Right forelimb (tissue), 1 donor: Measurements from ENCODE around the gene CNDP1.

Source experiments
- DNase-seq: peaks from one replicate; pipeline ENCODE4 v3.0.0-alpha.2; 2018

The CNDP1 gene

GRCh38 chr18:74506448-74507084, 27.7 kb upstream of the CNDP1 start:
- DNase-seq = peak; percentile 94

GRCh38 chr18:74507097-74507881, 27.0 kb upstream of the CNDP1 start:
- no peak for DNase-seq

DNA sequence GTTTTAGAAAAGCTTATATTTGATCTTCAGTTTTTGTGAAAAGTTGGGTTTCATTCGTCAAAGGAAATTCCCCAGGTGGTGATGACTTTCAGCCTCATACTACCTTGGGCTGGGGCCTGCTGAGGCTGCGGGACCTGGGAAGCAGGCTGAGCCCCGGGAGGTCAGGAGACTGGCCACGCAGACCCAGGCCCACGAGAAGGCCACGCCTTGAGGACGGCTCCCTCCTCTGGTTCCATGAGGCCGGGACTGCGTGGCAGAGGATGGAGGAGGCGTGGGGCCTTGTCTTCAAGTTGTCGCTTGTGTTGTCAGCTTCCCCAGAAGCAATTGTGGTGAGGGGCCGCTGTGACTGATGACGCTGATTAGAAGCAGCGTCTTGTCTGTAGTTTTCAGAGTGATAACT, 26.4 kb upstream of the CNDP1 start:
- no peak for DNase-seq

GRCh38 chr18:74508366-74508765, 25.9 kb upstream of the CNDP1 start:
- no peak for DNase-seq

DNA sequence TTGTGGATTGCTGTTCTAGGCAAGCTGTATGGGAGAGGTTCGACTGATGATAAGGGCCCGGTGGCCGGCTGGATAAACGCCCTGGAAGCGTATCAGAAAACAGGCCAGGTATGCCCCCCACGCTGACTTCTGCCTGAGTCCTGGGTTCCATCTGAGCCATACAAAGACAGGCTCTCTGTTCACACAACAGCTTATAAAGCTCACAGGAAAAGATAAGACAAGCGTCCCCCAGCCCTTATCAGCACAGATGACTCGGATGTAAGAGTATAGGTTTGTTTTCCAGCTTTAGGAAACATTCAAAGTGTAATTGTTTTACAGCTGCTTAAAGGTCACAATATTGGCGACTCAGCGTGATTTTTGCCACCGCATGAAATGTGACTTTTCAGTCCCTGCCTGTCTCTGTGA, 25.5 kb upstream of the CNDP1 start:
- no peak for DNase-seq

GRCh38 chr18:74509856-74510769, 24.2 kb upstream of the CNDP1 start:
- DNase-seq = no peak

DNA sequence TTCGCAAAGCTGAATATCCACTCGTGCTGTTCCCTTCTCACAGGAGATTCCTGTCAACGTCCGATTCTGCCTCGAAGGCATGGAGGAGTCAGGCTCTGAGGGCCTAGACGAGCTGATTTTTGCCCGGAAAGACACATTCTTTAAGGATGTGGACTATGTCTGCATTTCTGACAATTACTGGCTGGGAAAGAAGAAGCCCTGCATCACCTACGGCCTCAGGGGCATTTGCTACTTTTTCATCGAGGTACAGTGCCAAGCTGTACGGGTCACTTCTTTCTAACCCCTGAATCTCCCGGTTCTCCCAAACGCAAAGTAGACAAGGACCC, 23.6 kb upstream of the CNDP1 start:
- DNase-seq = no peak

DNA sequence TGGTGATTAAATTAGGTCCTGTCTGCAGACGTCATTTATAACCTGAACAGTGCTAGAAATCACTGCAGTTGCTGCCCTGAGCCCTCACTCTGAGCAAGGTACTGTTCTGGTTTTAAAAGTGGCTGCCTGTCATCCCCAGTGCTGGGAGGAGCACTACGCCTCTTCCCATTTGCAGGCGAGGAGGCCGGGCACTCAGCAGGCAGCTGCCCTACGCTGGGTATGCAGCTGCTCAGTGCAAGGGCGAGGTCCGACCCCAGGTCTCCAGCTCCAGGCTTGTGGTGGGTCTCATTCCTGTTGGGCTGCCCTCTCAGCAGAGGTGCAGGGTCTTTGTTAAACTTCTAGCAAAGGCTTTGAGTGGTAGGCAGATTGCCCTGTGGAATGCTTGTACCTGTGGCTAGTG, 22.5 kb upstream of the CNDP1 start:
- DNase-seq = no peak

DNA sequence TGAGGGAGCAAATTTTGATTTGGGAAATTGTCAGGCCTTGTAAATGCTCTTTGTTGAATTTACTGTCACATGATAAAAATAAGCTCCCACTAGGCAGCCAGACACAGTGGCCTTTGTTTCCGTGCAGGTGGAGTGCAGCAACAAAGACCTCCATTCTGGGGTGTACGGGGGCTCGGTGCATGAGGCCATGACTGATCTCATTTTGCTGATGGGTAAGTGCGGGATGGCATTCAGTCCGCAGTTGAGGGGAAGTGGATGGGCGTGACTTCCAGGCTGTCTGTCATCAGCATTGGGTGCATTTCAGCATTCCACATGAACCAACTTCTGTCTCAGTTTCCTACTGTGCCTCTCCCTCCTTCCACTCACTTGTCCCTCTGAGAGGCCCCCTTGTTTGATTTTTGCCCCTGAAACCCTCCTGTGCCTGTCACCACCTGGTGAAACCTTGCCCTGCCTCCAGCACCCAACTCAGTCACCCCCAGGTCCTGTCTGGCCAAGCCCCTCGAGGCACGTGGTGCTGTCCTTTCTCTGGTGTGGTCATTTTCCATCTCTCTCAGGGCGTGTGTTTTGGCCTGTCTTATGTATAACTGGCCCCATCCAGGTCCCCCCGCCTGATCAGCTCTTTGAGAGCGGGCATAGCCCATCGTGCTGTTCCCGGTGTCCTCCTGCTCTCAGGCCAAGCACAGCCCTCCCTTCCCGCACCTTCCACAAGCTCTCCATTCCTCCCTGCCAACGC, 21.8 kb upstream of the CNDP1 start:
- DNase-seq = no peak

DNA sequence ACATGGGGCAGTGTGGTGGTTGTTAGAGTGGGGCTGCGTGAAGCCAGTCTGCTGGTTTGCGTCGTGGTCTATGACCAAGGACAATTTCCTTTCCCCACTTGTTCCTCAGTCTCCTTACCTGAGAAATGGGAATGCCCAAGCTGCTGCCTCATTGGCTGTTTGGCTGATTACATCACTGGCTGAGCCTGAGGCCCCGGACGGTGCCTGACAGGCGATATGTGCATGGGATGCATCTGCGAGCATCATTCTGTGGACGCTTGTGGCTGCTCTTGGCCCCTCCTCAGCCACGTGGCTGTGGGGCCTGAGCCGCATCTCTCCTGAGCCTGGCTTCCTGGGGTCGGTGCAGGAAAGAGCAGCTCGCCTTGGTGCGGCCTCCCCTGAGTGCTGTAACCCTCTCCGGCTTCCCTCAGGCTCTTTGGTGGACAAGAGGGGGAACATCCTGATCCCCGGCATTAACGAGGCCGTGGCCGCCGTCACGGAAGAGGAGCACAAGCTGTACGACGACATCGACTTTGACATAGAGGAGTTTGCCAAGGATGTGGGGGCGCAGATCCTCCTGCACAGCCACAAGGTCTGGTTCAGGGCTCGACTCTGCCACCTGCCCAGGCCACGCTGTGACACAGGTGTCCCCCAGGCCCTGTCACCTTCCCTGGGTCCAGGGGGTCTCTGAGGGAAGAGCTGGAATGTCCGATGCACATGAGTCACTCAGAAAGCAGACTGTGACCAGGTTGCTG, 21.0 kb upstream of the CNDP1 start:
- no peak for DNase-seq

GRCh38 chr18:74513883-74514205, 20.5 kb upstream of the CNDP1 start:
- DNase-seq = no peak

- DNase-seq = no peak
Measured at GRCh38 chr18:74514860-74515495, 19.3 kb upstream of the CNDP1 start.

DNA sequence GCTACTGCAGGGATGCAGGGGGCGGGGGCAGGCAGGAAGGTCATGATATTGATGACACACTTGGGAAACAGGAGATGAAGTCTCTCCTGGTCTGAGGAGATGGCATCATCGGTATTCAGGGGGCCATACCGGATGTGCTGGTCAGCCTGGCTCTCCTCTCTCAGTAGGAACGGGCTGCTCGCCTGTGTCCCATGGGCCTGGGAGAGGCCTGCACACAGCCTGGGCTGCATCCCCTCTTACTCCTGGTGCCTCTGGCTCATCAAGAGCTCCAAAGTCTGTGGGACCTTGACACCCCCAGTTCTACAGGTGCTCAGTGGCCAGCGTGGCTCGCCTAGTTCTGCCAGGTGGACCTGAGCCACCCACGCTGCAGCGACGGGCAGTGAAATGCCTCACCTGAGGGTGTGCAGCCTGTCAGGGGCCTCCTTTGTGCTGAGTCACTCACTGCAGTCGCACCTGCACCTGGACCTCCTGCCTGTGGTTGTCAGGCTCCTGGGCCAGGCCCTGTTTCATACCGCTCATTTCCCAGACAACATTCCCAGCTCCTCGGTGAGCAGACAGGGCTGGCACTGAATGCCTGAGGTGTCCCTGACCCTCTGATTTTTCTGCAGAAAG, 18.6 kb upstream of the CNDP1 start:
- DNase-seq = no peak

DNA sequence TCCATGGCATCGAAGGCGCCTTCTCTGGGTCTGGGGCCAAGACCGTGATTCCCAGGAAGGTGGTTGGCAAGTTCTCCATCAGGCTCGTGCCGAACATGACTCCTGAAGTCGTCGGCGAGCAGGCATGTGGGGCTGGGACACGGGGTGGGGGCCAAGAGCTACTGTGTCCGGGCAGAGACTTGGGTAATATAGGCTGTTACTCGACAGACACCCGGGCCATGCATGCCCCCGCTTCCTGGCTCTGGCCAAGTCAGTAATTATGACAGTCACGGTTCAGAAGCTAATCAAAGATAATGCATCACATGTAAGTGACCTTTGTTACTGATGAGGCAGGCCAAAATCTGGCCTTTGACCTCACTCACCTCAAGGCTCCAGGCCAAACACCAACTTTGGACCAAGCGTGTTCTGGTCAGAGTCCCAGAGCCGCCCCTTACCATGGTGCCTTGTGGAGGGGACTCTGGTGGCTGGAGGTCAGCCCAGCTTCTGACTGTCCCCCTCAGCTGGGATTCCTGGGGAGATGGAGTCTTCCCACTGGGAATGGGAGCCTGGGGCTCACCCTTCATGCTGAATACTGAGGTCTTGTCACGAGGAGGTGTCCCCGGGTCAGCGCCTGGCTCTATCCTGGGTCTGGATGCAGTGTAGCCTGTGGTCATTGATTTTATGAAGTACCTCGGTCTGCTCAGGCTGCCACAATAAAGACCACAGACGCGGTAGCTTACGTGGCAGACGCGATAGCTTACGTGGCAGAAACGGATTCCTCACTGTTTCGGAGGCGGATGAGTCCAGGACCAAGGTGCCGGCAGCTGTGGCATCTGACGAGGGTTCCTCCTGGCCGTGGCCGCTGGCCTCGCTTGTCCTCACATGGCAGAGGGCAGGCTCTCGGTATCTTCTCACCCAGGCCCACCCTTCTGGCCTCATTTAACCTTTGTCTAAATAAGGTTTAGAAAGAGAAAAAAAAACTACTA, 17.7 kb upstream of the CNDP1 start:
- DNase-seq = no peak

DNA sequence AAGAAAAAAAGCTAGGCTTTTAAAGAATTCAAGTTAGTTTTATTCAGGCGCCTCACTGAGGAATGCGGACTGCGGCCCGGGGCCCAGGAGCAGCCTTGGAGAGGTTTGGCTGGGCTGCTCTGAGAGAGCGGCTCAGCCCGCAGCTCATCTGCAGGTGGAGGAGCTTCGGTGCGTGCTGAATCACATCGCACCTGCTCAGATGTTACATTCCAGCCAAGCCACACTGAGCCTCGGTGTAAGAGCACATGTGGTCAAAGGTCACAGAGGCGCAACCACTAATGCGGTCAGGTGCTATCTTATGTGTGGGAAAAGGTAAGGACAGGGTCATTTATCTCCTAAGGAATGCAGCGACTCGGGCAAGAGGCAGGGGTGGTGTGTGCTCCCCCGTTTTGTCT, 17.1 kb upstream of the CNDP1 start:
- no peak for DNase-seq

DNA sequence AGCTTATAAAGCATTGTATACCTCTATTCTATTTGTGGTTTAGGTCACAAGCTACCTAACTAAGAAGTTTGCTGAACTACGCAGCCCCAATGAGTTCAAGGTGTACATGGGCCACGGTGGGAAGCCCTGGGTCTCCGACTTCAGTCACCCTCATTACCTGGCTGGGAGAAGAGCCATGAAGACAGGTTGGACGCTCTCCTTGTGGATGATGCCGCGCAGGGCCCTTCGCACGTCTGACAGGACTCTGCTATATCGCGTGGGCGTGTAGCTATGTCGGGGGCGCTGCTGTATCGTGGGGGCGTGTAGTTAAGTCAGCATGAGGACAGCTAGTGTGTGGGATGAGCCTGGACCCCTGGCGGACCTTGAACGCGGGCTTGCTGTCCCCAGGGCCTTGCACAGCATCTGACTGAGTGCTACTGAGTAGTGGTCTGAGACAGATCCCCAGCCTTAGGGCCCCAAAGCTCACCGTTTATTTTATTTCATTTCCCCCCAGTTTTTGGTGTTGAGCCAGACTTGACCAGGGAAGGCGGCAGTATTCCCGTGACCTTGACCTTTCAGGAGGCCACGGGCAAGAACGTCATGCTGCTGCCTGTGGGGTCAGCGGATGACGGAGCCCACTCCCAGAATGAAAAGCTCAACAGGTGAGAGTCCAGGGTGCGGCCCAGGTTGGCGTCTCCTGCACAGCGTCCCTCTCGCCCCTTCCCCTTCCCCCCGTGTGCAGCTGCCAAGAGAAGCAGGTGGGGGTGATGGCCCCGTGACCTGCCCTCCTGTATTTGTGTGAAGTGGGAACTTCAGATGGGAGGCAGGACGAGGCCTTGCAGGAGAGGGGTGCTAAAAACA, 15.6 kb upstream of the CNDP1 start:
- no peak for DNase-seq

DNA sequence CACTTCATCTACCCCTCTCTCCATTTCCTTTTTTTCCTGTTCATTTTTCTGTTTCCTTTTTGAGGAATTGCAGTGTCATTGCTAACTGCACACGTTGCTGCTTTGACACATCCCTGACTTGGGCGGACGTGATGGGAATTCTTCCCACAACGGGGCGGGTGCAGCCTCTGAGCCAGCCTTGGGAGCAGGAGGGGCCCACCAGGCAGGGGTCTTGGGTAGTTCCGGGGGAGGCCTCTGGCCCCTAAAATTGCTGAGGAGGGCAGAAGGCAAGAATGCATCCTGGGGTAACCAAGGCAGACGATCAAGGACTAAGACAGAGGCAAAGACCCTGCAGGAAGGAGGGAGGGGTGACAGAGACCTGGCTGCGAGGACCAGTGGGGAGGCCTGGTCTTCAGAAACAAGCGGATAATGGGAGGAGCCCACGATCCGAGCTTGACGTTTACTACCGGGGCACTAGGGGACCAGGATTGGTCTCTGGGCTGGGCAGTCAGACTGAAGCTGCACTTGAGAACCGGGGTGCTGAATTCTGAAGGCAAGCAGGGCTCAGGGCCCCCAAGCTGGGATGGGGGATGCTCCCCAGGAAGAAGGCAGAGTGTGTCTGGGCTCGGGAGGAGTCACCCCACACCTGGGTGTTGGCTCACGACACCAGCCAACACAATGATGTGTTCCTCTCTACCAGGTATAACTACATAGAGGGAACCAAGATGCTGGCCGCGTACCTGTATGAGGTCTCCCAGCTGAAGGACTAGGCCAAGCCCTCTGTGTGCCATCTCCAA, 14.8 kb upstream of the CNDP1 start:
- no peak for DNase-seq

DNA sequence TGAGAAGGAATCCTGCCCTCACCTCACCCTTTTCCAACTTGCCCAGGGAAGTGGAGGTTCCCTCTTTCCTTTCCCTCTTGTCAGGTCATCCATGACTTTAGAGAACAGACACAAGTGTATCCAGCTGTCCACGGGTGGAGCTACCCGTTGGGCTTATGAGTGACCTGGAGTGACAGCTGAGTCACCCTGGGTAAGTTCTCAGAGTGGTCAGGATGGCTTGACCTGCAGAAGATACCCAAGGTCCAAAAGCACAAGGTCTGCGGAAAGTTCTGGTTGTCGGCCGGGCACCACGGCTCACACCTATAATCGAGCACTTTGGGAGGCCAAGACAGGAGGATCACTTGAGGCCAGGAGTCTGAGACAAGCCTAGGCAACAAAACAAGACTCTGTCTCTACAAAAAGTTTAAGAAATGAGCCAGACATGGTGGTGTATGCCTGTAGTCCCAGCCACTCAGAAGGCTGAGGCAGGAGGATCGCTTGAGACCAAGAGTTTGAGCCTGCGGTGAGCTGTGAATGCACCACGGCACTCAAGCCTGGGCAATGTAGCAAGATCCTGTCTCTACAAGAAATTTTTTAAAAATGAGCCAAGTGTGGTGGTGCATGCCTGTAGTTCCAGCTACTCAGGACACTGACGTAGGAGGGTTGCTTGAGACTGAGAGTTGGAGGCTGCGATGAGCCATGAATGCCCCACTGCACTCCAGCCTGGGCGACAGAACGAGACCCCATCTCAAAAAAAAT, 14.0 kb upstream of the CNDP1 start:
- DNase-seq = no peak
